HEK293T (cell line): ENCODE data around the gene ARHGAP12.

Experiments
- ARNT ChIP-seq: fragments of 450-650 bp; IDR thresholded peaks from 2 replicates; pipeline ENCODE4 v1.6.1; 2017; ENCODE audit warnings: mild to moderate bottlenecking
- BHLHE40 ChIP-seq: fragments of 450-650 bp; IDR thresholded peaks from 2 replicates; pipeline ENCODE4 v1.6.1; 2016; ENCODE audit warnings: mild to moderate bottlenecking, moderate library complexity, borderline replicate concordance
- ELF4 ChIP-seq: fragments of 450-650 bp; IDR thresholded peaks from 2 replicates; pipeline ENCODE4 v1.6.1; 2017; ENCODE audit warnings: antibody characterized with exemption
- FOXA1 ChIP-seq: fragments of 450-650 bp; IDR thresholded peaks from 2 replicates; pipeline ENCODE4 v1.6.1; 2016; ENCODE audit warnings: mild to moderate bottlenecking
- FOXK2 ChIP-seq: fragments of 450-650 bp; IDR thresholded peaks from 2 replicates; pipeline ENCODE4 v1.6.1; 2016; ENCODE audit warnings: mild to moderate bottlenecking
- FOXM1 ChIP-seq: fragments of 450-650 bp; IDR thresholded peaks from 2 replicates; pipeline ENCODE4 v1.6.1; 2017; ENCODE audit warnings: mild to moderate bottlenecking, borderline replicate concordance
- LEF1 ChIP-seq: fragments of 450-650 bp; IDR thresholded peaks from 2 replicates; pipeline ENCODE4 v1.6.1; 2017; ENCODE audit warnings: mild to moderate bottlenecking, borderline replicate concordance
- NFRKB ChIP-seq: fragments of 450-650 bp; IDR thresholded peaks from 2 replicates; pipeline ENCODE4 v1.6.1; 2016; ENCODE audit warnings: mild to moderate bottlenecking, moderate library complexity
- SP1 ChIP-seq: fragments of 450-650 bp; IDR thresholded peaks from 2 replicates; pipeline ENCODE4 v1.6.1; 2017
- SUZ12 ChIP-seq: fragments of 450-650 bp; IDR thresholded peaks from 2 replicates; pipeline ENCODE4 v1.6.1; 2016; ENCODE audit warnings: mild to moderate bottlenecking
- TARDBP ChIP-seq: fragments of 450-650 bp; IDR thresholded peaks from 2 replicates; pipeline ENCODE4 v1.6.1; 2016
- ZNF384 ChIP-seq: fragments of 450-650 bp; IDR thresholded peaks from 2 replicates; pipeline ENCODE4 v1.6.1; 2016

DNA sequence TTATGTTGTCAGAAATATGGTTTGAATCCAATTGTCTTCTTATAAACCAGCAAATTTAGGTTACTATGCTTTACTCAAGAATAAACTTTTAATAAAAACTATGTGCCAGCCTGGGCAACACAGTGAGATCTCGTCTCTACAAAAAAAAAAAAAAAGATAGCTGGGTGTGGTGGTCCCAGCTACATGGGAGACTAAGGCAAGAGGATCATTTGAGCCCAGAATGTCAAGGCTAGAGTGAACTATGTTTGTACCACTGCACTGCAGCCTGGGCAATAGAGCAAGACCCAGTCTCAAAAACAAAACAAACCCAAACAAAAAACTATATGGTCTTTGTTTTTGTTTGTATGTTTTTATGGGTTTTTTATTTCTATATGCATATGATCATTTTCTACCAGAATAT is 7.5 kb upstream of the ARHGAP12 start:
- no peak for TF ChIP-seq LEF1
- no peak for TF ChIP-seq ELF4
- no peak for TF ChIP-seq SP1
- TF ChIP-seq FOXA1: no peak
- TF ChIP-seq FOXM1: no peak
- TF ChIP-seq TARDBP: no peak
- no peak for TF ChIP-seq BHLHE40
- TF ChIP-seq NFRKB: no peak
- TF ChIP-seq FOXK2: no peak
- no peak for TF ChIP-seq SUZ12
- no peak for TF ChIP-seq ARNT
- no peak for TF ChIP-seq ZNF384
